HG03354 (cell line): ENCODE data around the gene TMEM239.
"Not testable (repeated sequence)": the region's sequence is repeated elsewhere in the genome, so short reads cannot be mapped to it uniquely, and the experiment has no call there.

ENCODE experiments used
- ATAC-seq: cut with Tn5 transposase; IDR thresholded peaks from one replicate; pipeline ENCODE4 v1.9.1; 2021; ENCODE audit warnings: mild to moderate bottlenecking; ENCODE audit not compliant: unreplicated experiment, poor library complexity, severe bottlenecking

TMEM239 gene

GRCh38 chr20:2816030-2816582 is at the start of gene TMEM239:
Gene TMEM239 (plus strand): TSS chr20:2816364. CDS start chr20:2816555, 191 bp downstream.
- no peak for ATAC-seq

GRCh38 chr20:2767768-2768631 is 48.2 kb upstream of the TMEM239 start:
- no peak for ATAC-seq

GRCh38 chr20:2768632-2769015 is 47.5 kb upstream of the TMEM239 start:
- no peak for ATAC-seq

GRCh38 chr20:2770091-2770490 is 46.1 kb upstream of the TMEM239 start:
- not testable (repeated sequence) for ATAC-seq

GRCh38 chr20:2771631-2772080 is 44.5 kb upstream of the TMEM239 start:
- no peak for ATAC-seq

GRCh38 chr20:2773812-2774211 is 42.4 kb upstream of the TMEM239 start:
- no peak for ATAC-seq

GRCh38 chr20:2775139-2775538 is 41.0 kb upstream of the TMEM239 start:
- ATAC-seq: no peak

- ATAC-seq: no peak
These were observed 37.4 kb upstream of the TMEM239 start for GRCh38 chr20:2778602-2779321.

- no peak for ATAC-seq
These were observed 35.2 kb upstream of the TMEM239 start for GRCh38 chr20:2780948-2781347.

GRCh38 chr20:2783908-2784566 is 32.1 kb upstream of the TMEM239 start:
- no peak for ATAC-seq

- no peak for ATAC-seq
These were observed 22.7 kb upstream of the TMEM239 start for GRCh38 chr20:2793471-2793870.

GRCh38 chr20:2794202-2794748 is 21.9 kb upstream of the TMEM239 start:
- no peak for ATAC-seq

- no peak for ATAC-seq
These were observed 21.2 kb upstream of the TMEM239 start for GRCh38 chr20:2794866-2795447.

- ATAC-seq: no peak
These were observed 20.7 kb upstream of the TMEM239 start for GRCh38 chr20:2795451-2795850.

GRCh38 chr20:2796011-2796660 is 20.0 kb upstream of the TMEM239 start:
- no peak for ATAC-seq

- no peak for ATAC-seq
These were observed 18.8 kb upstream of the TMEM239 start for GRCh38 chr20:2797136-2797983.

GRCh38 chr20:2798095-2798805 is 17.9 kb upstream of the TMEM239 start:
- no peak for ATAC-seq

- ATAC-seq: no peak
These were observed 17.4 kb upstream of the TMEM239 start for GRCh38 chr20:2798814-2799213.
